VCaP (cell line): ENCODE measurements around the gene HASPIN.

Experiments
- H3K27ac ChIP-seq: fragments of 450-650 bp; 2 replicates; pipeline ENCODE4 v1.5.1; 2017
- CTCF ChIP-seq: fragments of 450-650 bp; conservative IDR thresholded peaks from 2 replicates; pipeline ENCODE4 v1.5.1; 2017; ENCODE audit warnings: mild to moderate bottlenecking, moderate library complexity

HASPIN gene

GRCh38 chr17:3682033-3682432, 41.7 kb upstream of the HASPIN start:
- TF ChIP-seq CTCF = no peak
- H3K27ac ChIP-seq = no peak overlapping the region

GRCh38 chr17:3683054-3683511, 40.6 kb upstream of the HASPIN start:
- peak; percentile 97 for TF ChIP-seq CTCF
- no peak overlapping the region for H3K27ac ChIP-seq

GRCh38 chr17:3685174-3685573, 38.5 kb upstream of the HASPIN start:
- no peak overlapping the region for H3K27ac ChIP-seq
- no peak for TF ChIP-seq CTCF

- no peak overlapping the region for H3K27ac ChIP-seq
- TF ChIP-seq CTCF = no peak
These were observed 35.6 kb upstream of the HASPIN start for GRCh38 chr17:3688027-3688553.

GRCh38 chr17:3688852-3689261, 34.8 kb upstream of the HASPIN start:
- no peak for TF ChIP-seq CTCF
- no peak overlapping the region for H3K27ac ChIP-seq

GRCh38 chr17:3689262-3690093, 34.2 kb upstream of the HASPIN start:
- H3K27ac ChIP-seq = no peak overlapping the region
- no peak for TF ChIP-seq CTCF

- H3K27ac ChIP-seq = no peak overlapping the region
- TF ChIP-seq CTCF = no peak
These were observed 33.5 kb upstream of the HASPIN start for GRCh38 chr17:3690094-3690715.
